GM12878 (cell line): ENCODE data around the gene ARAP1.

ENCODE experiments used
- BCL11A ChIP-seq: IDR thresholded peaks from 2 replicates; pipeline ENCODE4 v1.6.1; 2011; ENCODE audit warnings: low read depth, low read length
- CTCF ChIP-seq, 3 experiments: IDR thresholded peaks in 2 of 3; conservative IDR thresholded peaks in 1 of 3; 2 replicates each; pipeline ENCODE4 v1.5.1; 2011; ENCODE audit warnings: low read depth in 3 of 3, low read length in 3 of 3, mild to moderate bottlenecking in 3 of 3, control low read depth in 2 of 3, moderate library complexity in 2 of 3, inconsistent platforms in 1 of 3, mixed read lengths in 1 of 3; ENCODE audit not compliant: control insufficient read depth in 2 of 3, insufficient read depth in 1 of 3; ENCODE audit errors: extremely low read depth in 1 of 3
- POLR2AphosphoS5 ChIP-seq: IDR thresholded peaks from 2 replicates; pipeline ENCODE4 v1.6.1; 2011; ENCODE audit warnings: mild to moderate bottlenecking, low read length, inconsistent platforms
- RFX5 ChIP-seq: IDR thresholded peaks from 2 replicates; pipeline ENCODE4 v1.6.1; 2011; ENCODE audit warnings: low read depth, low read length, improper control_type of control experiment

- TF ChIP-seq CTCF (IDR thresholded peaks at IDR 0.05 in 2 of 3, conservative IDR thresholded peaks at IDR 0.05 in 1 of 3; ENCODE audit: control insufficient read depth in 2 of 3, extremely low read depth in 1 of 3, insufficient read depth in 1 of 3, low read depth in 3 of 3, low read length in 3 of 3) (no peak), RFX5 (no peak), POLR2AphosphoS5 (no peak), BCL11A (no peak)
Measured at GRCh38 chr11:72730737-72731136, 21.5 kb downstream of the ARAP1 start.
